OCI-LY7 (cell line): ENCODE results near the gene OGFOD3. TPM values are rescaled to one million over a fixed set of nuclear protein-coding genes. Genes with fewer than 3 reads are reported as not detected.

Source experiments
- BruUV-seq: library from RNA; stranded (reverse); fragments of 400-500 nt; replicated peaks from 2 replicates; lab custom pipeline; 2021; lab: Mats Ljungman, UMichigan
- CTCF ChIA-PET: fragments of 300-600 bp; sonication (Branson Sonifier 250); formaldehyde crosslinking; loops from one replicate; lab custom pipeline; 2022; ENCODE audit warnings: antibody characterized with exemption; ENCODE audit not compliant: unreplicated experiment; lab: Charles Lee
- POLR2A ChIA-PET: fragments of 300-600 bp; sonication (Branson Sonifier 250); formaldehyde crosslinking; loops from one replicate; lab custom pipeline; 2022; ENCODE audit warnings: antibody characterized with exemption; lab: Charles Lee
- DNase-seq: peaks from one replicate; pipeline ENCODE4 v3.0.0-alpha.2; 2015; ENCODE audit warnings: low spot score
- H2AFZ ChIP-seq: fragments of 200-600 bp; sonication (generic), shearing (Covaris generic); 2 replicates; pipeline ENCODE4 v1.6.1; 2014; ENCODE audit warnings: mild to moderate bottlenecking, antibody characterized with exemption, low read length, moderate library complexity
- H3K27ac ChIP-seq: fragments of 200-600 bp; sonication (generic); 2 replicates; pipeline ENCODE4 v1.5.1; 2014; ENCODE audit warnings: mixed run types, low read depth, mild to moderate bottlenecking, moderate library complexity, low read length, inconsistent platforms; ENCODE audit not compliant: poor library complexity, severe bottlenecking
- H3K36me3 ChIP-seq: fragments of 200-600 bp; sonication (generic); 2 replicates; pipeline ENCODE4 v1.6.1; 2014; ENCODE audit warnings: mild to moderate bottlenecking, antibody characterized with exemption, low read length, moderate library complexity, mixed read lengths; ENCODE audit not compliant: insufficient read depth
- H3K4me1 ChIP-seq: fragments of 200-600 bp; sonication (generic); 2 replicates; pipeline ENCODE4 v1.5.1; 2014; ENCODE audit warnings: mild to moderate bottlenecking, low read length; ENCODE audit not compliant: insufficient read depth, poor library complexity, severe bottlenecking
- H3K4me2 ChIP-seq: fragments of 200-600 bp; sonication (generic); 2 replicates; pipeline ENCODE4 v1.6.1; 2014; ENCODE audit warnings: mild to moderate bottlenecking, low read length
- H3K4me3 ChIP-seq: fragments of 200-600 bp; sonication (generic); 2 replicates; pipeline ENCODE4 v1.5.1; 2014; ENCODE audit warnings: mild to moderate bottlenecking, low read depth, low read length; ENCODE audit not compliant: poor library complexity, severe bottlenecking
- H3K79me2 ChIP-seq: fragments of 200-600 bp; sonication (generic); 2 replicates; pipeline ENCODE4 v1.6.1; 2016; ENCODE audit warnings: low read depth, mild to moderate bottlenecking, low read length, moderate library complexity, mixed read lengths; ENCODE audit not compliant: insufficient read depth
- H3K9me2 ChIP-seq: fragments of 200-600 bp; sonication (generic); 2 replicates; pipeline ENCODE4 v1.6.1; 2016; ENCODE audit warnings: mild to moderate bottlenecking, low read length, mixed read lengths; ENCODE audit not compliant: insufficient read depth
- H3K9me3 ChIP-seq: fragments of 200-600 bp; sonication (generic); 2 replicates; pipeline ENCODE4 v1.6.1; 2014; ENCODE audit warnings: mild to moderate bottlenecking, mixed run types, low read length, mixed read lengths
- H4K20me1 ChIP-seq: fragments of 200-600 bp; sonication (generic); 2 replicates; pipeline ENCODE4 v1.6.1; 2014; ENCODE audit warnings: mild to moderate bottlenecking, antibody characterized with exemption, low read length, moderate library complexity, mixed read lengths; ENCODE audit not compliant: insufficient read depth
- CTCF ChIP-seq: fragments of 200-600 bp; sonication (generic); conservative IDR thresholded peaks from 2 replicates; pipeline ENCODE4 v1.5.1; 2014; ENCODE audit warnings: mild to moderate bottlenecking, antibody characterized with exemption, low read length, moderate library complexity, mixed read lengths
- EZH2phosphoT487 ChIP-seq: fragments of 200-600 bp; sonication (generic); IDR thresholded peaks from 2 replicates; pipeline ENCODE4 v1.6.1; 2018; ENCODE audit warnings: low read depth, borderline replicate concordance, mild to moderate bottlenecking, mixed run types, antibody characterized with exemption, low read length, moderate library complexity, mixed read lengths
- intact Hi-C: fragments of 100-400 bp; cut with micrococcal nuclease; formaldehyde crosslinking; loops from one replicate; pipeline ENCODE4 v1.10.0; 2022; ENCODE audit not compliant: unreplicated experiment
- total RNA-seq, 2 experiments: library from RNA; depleted of rRNA in 1 of 2; stranded (reverse); fragments of >200 nt in 1 of 2; shearing (Covaris generic) in 1 of 2; gene quantifications; 2 replicates each; pipeline ENCODE4 v1.2.3, GENCODE V29; 2014 to 2022

The OGFOD3 gene
- total RNA-seq, 2 experiments from 2014 or later, result 55.6 to 65.2 TPM

- no peaks in the 10 kb centered on the region for H3K9me3 ChIP-seq
- POLR2A ChIA-PET, result interaction anchor here (0.7 kb wide), 1 partner anchor 497 kb away, joined by 3 read pairs; no protein-coding TSS in a partner anchor
- H3K4me1 ChIP-seq, result peaks cover 11% of the 10 kb centered on the region
- no TSS peak for BruUV-seq
- no peaks in the 10 kb centered on the region for H3K79me2 ChIP-seq
- H3K4me3 ChIP-seq, result no peak overlapping the region
- no peak for DNase-seq
- no peaks in the 10 kb centered on the region for H3K9me2 ChIP-seq
- H4K20me1 ChIP-seq, result no peaks in the 10 kb centered on the region
- no peak for TF ChIP-seq EZH2phosphoT487
- TF ChIP-seq CTCF, result no peak
- intact Hi-C loops, result no loop called here
- H2AFZ ChIP-seq, result no peak overlapping the region
- no peak overlapping the region for H3K27ac ChIP-seq
- H3K4me2 ChIP-seq, result no peak overlapping the region
- peaks cover 70% of the 10 kb centered on the region for H3K36me3 ChIP-seq
- CTCF ChIA-PET, result no interaction called here
Measured at GRCh38 chr17:82436601-82437324, 18.4 kb upstream of the OGFOD3 start.

GRCh38 chr17:82435601-82436583 is 17.5 kb upstream of the OGFOD3 start:
- Histone ChIP-seq H3K9me2 (no peaks in the 10 kb centered on the region), H3K4me1 (peaks cover 11% of the 10 kb centered on the region), H3K9me3 (no peaks in the 10 kb centered on the region), H3K4me2 (no peak overlapping the region), H3K27ac (no peak overlapping the region), H3K36me3 (peaks cover 63% of the 10 kb centered on the region), H2AFZ (no peak overlapping the region), H3K79me2 (no peaks in the 10 kb centered on the region), H3K4me3 (no peak overlapping the region), H4K20me1 (no peaks in the 10 kb centered on the region)
- ChIA-PET CTCF (no interaction called here), POLR2A (interaction anchor here (0.7 kb wide), 1 partner anchor 497 kb away, joined by 3 read pairs; no protein-coding TSS in a partner anchor)
- intact Hi-C loops, result no loop called here
- no TSS peak for BruUV-seq
- DNase-seq, result no peak
- TF ChIP-seq EZH2phosphoT487 (no peak), CTCF (no peak)
